Activated T-helper 1 cell treated with anti-CD3 and anti-CD28 coated beads, Interleukin-12 subunit alpha, Interleukin-12 subunit beta, Interleukin-2, Interleukin-4 antibody, amounts not matched to agents 30 ng/mL and 10 ng/mL and 1 ng/mL, durations not matched to agents 14 hours and 24 hours and 36 hours (primary cell): ENCODE results near the gene GNPDA1. TPM values are rescaled to one million over a fixed set of nuclear protein-coding genes. Genes with fewer than 3 reads are reported as not detected.

ENCODE experiments used
- DNase-seq: peaks from one replicate; pipeline ENCODE4 v3.0.0; 2021; ENCODE audit warnings: low spot score
- H3K27ac Mint-ChIP-seq: one replicate; pipeline ENCODE4 v1.8.0; 2021; ENCODE audit warnings: mild to moderate bottlenecking, mixed read lengths
- H3K27me3 Mint-ChIP-seq: one replicate; pipeline ENCODE4 v1.8.0; 2022; ENCODE audit warnings: mild to moderate bottlenecking, moderate library complexity, mixed read lengths; ENCODE audit not compliant: insufficient read depth
- H3K36me3 Mint-ChIP-seq: one replicate; pipeline ENCODE4 v1.8.0; 2021; ENCODE audit warnings: low read depth, mixed read lengths
- H3K4me1 Mint-ChIP-seq: one replicate; pipeline ENCODE4 v1.8.0; 2021; ENCODE audit warnings: low read depth, mixed read lengths
- H3K4me3 Mint-ChIP-seq: one replicate; pipeline ENCODE4 v1.8.0; 2021; ENCODE audit warnings: mild to moderate bottlenecking, moderate library complexity, mixed read lengths
- H3K9me3 Mint-ChIP-seq: one replicate; pipeline ENCODE4 v1.8.0; 2021; ENCODE audit warnings: mixed read lengths
- intact Hi-C: fragments of 100-400 bp; cut with micrococcal nuclease; formaldehyde crosslinking; loops from one replicate; pipeline ENCODE4 v1.15.1; 2024
- total RNA-seq: library from RNA; stranded (reverse); gene quantifications from 2 replicates; pipeline ENCODE4 v1.2.3, GENCODE V29; 2022

The GNPDA1 gene
- total RNA-seq, 1 donor from 2014 or later = 87.5 TPM

GRCh38 chr5:142000704-142001484 is 11.9 kb downstream of the GNPDA1 start:
- peak overlapping the region; percentile 70 for H3K27ac Mint-ChIP-seq
- no peaks in the 10 kb centered on the region for H3K9me3 Mint-ChIP-seq
- H3K27me3 Mint-ChIP-seq = no peaks in the 10 kb centered on the region
- peaks cover 33% of the 10 kb centered on the region for H3K4me1 Mint-ChIP-seq
- no peak overlapping the region for H3K4me3 Mint-ChIP-seq
- intact Hi-C loops = loop anchor here (2.0 kb wide), 2 partner anchors 14 to 144 kb away; no protein-coding TSS in a partner anchor
- no peak for DNase-seq
- H3K36me3 Mint-ChIP-seq = peaks cover 48% of the 10 kb centered on the region

GRCh38 chr5:142000173-142000572 is 12.7 kb downstream of the GNPDA1 start:
- peaks cover 26% of the 10 kb centered on the region for H3K4me1 Mint-ChIP-seq
- peak overlapping the region; percentile 70 for H3K27ac Mint-ChIP-seq
- peaks cover 45% of the 10 kb centered on the region for H3K36me3 Mint-ChIP-seq
- H3K27me3 Mint-ChIP-seq = no peaks in the 10 kb centered on the region
- H3K4me3 Mint-ChIP-seq = no peak overlapping the region
- DNase-seq = no peak
- H3K9me3 Mint-ChIP-seq = no peaks in the 10 kb centered on the region
- intact Hi-C loops = loop anchor here (2.0 kb wide), 2 partner anchors 15 to 145 kb away; no protein-coding TSS in a partner anchor

GRCh38 chr5:141997358-141997960 is 15.4 kb downstream of the GNPDA1 start:
- H3K9me3 Mint-ChIP-seq = no peaks in the 10 kb centered on the region
- peaks cover 24% of the 10 kb centered on the region for H3K4me1 Mint-ChIP-seq
- H3K27ac Mint-ChIP-seq = no peak overlapping the region
- H3K27me3 Mint-ChIP-seq = no peaks in the 10 kb centered on the region
- no peak for DNase-seq
- H3K36me3 Mint-ChIP-seq = peaks cover 40% of the 10 kb centered on the region
- H3K4me3 Mint-ChIP-seq = no peak overlapping the region
- intact Hi-C loops = no loop called here

- no peaks in the 10 kb centered on the region for H3K9me3 Mint-ChIP-seq
- H3K27me3 Mint-ChIP-seq = no peaks in the 10 kb centered on the region
- H3K27ac Mint-ChIP-seq = no peak overlapping the region
- intact Hi-C loops = no loop called here
- peaks cover 25% of the 10 kb centered on the region for H3K36me3 Mint-ChIP-seq
- H3K4me3 Mint-ChIP-seq = no peak overlapping the region
- no peak for DNase-seq
- H3K4me1 Mint-ChIP-seq = peaks cover 22% of the 10 kb centered on the region
Observed at GRCh38 chr5:141995656-141996055, 17.2 kb downstream of the GNPDA1 start.

GRCh38 chr5:141994511-141995136 is 18.2 kb downstream of the GNPDA1 start:
- no peaks in the 10 kb centered on the region for H3K9me3 Mint-ChIP-seq
- intact Hi-C loops = no loop called here
- peaks cover 18% of the 10 kb centered on the region for H3K4me1 Mint-ChIP-seq
- H3K27me3 Mint-ChIP-seq = no peaks in the 10 kb centered on the region
- DNase-seq = no peak
- H3K4me3 Mint-ChIP-seq = no peak overlapping the region
- H3K27ac Mint-ChIP-seq = no peak overlapping the region
- peaks cover 21% of the 10 kb centered on the region for H3K36me3 Mint-ChIP-seq

GRCh38 chr5:141992349-141992963 is 20.4 kb downstream of the GNPDA1 start:
- no peak overlapping the region for H3K4me3 Mint-ChIP-seq
- peaks cover 25% of the 10 kb centered on the region for H3K36me3 Mint-ChIP-seq
- no peak overlapping the region for H3K27ac Mint-ChIP-seq
- H3K27me3 Mint-ChIP-seq = no peaks in the 10 kb centered on the region
- no peaks in the 10 kb centered on the region for H3K9me3 Mint-ChIP-seq
- peak; percentile 53 for DNase-seq
- peaks cover 18% of the 10 kb centered on the region for H3K4me1 Mint-ChIP-seq
- intact Hi-C loops = loop anchor here (1.0 to 2.0 kb wide), 4 partner anchors 23 to 558 kb away; partner anchors contain the start of gene RNF14

GRCh38 chr5:141989720-141990119 is 23.1 kb downstream of the GNPDA1 start:
- DNase-seq = no peak
- Mint-ChIP-seq H3K27me3 (no peaks in the 10 kb centered on the region), H3K4me3 (no peak overlapping the region), H3K27ac (no peak overlapping the region), H3K36me3 (peaks cover 34% of the 10 kb centered on the region), H3K4me1 (peaks cover 15% of the 10 kb centered on the region), H3K9me3 (no peaks in the 10 kb centered on the region)
- intact Hi-C loops = no loop called here

- Mint-ChIP-seq H3K36me3 (peaks cover 28% of the 10 kb centered on the region), H3K4me3 (no peak overlapping the region), H3K27ac (no peak overlapping the region)
Observed at GRCh38 chr5:141986072-141986471, 26.8 kb downstream of the GNPDA1 start.

GRCh38 chr5:141982626-141983025 is 30.2 kb downstream of the GNPDA1 start:
- H3K4me3 Mint-ChIP-seq = no peak overlapping the region
- no peak overlapping the region for H3K27ac Mint-ChIP-seq
- DNase-seq = no peak
- no peaks in the 10 kb centered on the region for H3K9me3 Mint-ChIP-seq
- no peaks in the 10 kb centered on the region for H3K4me1 Mint-ChIP-seq
- intact Hi-C loops = no loop called here
- no peaks in the 10 kb centered on the region for H3K27me3 Mint-ChIP-seq
- H3K36me3 Mint-ChIP-seq = peaks cover 32% of the 10 kb centered on the region

More at GRCh38 chr5:141986072-141986471, 26.8 kb downstream of the GNPDA1 start:
- H3K27me3 Mint-ChIP-seq = no peaks in the 10 kb centered on the region
- intact Hi-C loops = no loop called here
- no peaks in the 10 kb centered on the region for H3K9me3 Mint-ChIP-seq
- H3K4me1 Mint-ChIP-seq = no peaks in the 10 kb centered on the region
- DNase-seq = no peak

GRCh38 chr5:141978389-141978788 is 34.4 kb downstream of the GNPDA1 start:
- H3K9me3 Mint-ChIP-seq = no peaks in the 10 kb centered on the region
- DNase-seq = no peak

GRCh38 chr5:141976176-141976575 is 36.7 kb downstream of the GNPDA1 start:
- Mint-ChIP-seq H3K4me1 (peaks cover 27% of the 10 kb centered on the region), H3K9me3 (no peaks in the 10 kb centered on the region), H3K36me3 (peaks cover 34% of the 10 kb centered on the region), H3K27ac (no peak overlapping the region), H3K27me3 (no peaks in the 10 kb centered on the region), H3K4me3 (no peak overlapping the region)
- no peak for DNase-seq
- intact Hi-C loops = no loop called here

More at GRCh38 chr5:141978389-141978788, 34.4 kb downstream of the GNPDA1 start:
- peaks cover 35% of the 10 kb centered on the region for H3K36me3 Mint-ChIP-seq
- no peak overlapping the region for H3K27ac Mint-ChIP-seq
- H3K27me3 Mint-ChIP-seq = no peaks in the 10 kb centered on the region
- intact Hi-C loops = no loop called here
- peaks cover 24% of the 10 kb centered on the region for H3K4me1 Mint-ChIP-seq
- H3K4me3 Mint-ChIP-seq = no peak overlapping the region

- Mint-ChIP-seq H3K36me3 (peaks cover 27% of the 10 kb centered on the region), H3K27me3 (no peaks in the 10 kb centered on the region), H3K27ac (peak overlapping the region; percentile 21), H3K9me3 (no peaks in the 10 kb centered on the region), H3K4me3 (no peak overlapping the region), H3K4me1 (peaks cover 43% of the 10 kb centered on the region)
- DNase-seq = no peak
- intact Hi-C loops = no loop called here
Observed at GRCh38 chr5:141973871-141974595, 38.8 kb downstream of the GNPDA1 start.
